ENCODE measurements around the gene EXOC2.

GRCh38 chr6:652865-653264, 40.1 kb downstream of the EXOC2 start:
- TF ChIP-seq, protein P1, sequence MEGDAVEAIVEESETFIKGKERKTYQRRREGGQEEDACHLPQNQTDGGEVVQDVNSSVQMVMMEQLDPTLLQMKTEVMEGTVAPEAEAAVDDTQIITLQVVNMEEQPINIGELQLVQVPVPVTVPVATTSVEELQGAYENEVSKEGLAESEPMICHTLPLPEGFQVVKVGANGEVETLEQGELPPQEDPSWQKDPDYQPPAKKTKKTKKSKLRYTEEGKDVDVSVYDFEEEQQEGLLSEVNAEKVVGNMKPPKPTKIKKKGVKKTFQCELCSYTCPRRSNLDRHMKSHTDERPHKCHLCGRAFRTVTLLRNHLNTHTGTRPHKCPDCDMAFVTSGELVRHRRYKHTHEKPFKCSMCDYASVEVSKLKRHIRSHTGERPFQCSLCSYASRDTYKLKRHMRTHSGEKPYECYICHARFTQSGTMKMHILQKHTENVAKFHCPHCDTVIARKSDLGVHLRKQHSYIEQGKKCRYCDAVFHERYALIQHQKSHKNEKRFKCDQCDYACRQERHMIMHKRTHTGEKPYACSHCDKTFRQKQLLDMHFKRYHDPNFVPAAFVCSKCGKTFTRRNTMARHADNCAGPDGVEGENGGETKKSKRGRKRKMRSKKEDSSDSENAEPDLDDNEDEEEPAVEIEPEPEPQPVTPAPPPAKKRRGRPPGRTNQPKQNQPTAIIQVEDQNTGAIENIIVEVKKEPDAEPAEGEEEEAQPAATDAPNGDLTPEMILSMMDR (IDR thresholded peaks at IDR 0.05): no peak
- TF ChIP-seq POLR2A (IDR thresholded peaks at IDR 0.05): no peak

All from Peyer's patch (tissue), 4 donors.